ENCODE results near the gene SEPHS1. TPM values are rescaled to one million over a fixed set of nuclear protein-coding genes. Genes with fewer than 3 reads are reported as not detected.

SEPHS1 gene
- total and polyA plus RNA-seq, 8 donors: 33.3 to 134 (median 108) TPM

GRCh38 chr10:13395540-13395939 is 47.4 kb upstream of the SEPHS1 start:
- ATAC-seq (no peak), DNase-seq (no peak)
- Histone ChIP-seq H3K27ac (no peak overlapping the region), H3K9me3 (peaks cover 0 to 2% of the 10 kb centered on the region in 2 donors), H3K4me3 (no peak overlapping the region), H3K36me3 (no peaks in the 10 kb centered on the region), H3K27me3 (no peaks in the 10 kb centered on the region), H3K4me1 (no peaks in the 10 kb centered on the region)
- no peak for TF ChIP-seq CTCF (IDR thresholded peaks at IDR 0.05)
- intact Hi-C loops (cut with DNase I): no loop called here

- no peaks in the 10 kb centered on the region for H3K27me3 ChIP-seq
- no peak for ATAC-seq
- no peak for DNase-seq
- no peak overlapping the region for H3K27ac ChIP-seq
- no peak for TF ChIP-seq CTCF (IDR thresholded peaks at IDR 0.05)
- no peaks in the 10 kb centered on the region for H3K4me1 ChIP-seq
- no peaks in the 10 kb centered on the region for H3K9me3 ChIP-seq
- no peak overlapping the region for H3K4me3 ChIP-seq
- intact Hi-C loops (cut with DNase I): no loop called here
- H3K36me3 ChIP-seq: no peaks in the 10 kb centered on the region
These were observed 45.5 kb upstream of the SEPHS1 start for GRCh38 chr10:13393640-13394039.

- TF ChIP-seq CTCF (IDR thresholded peaks at IDR 0.05): no peak
- Histone ChIP-seq H3K27ac (no peak overlapping the region), H3K9me3 (no peaks in the 10 kb centered on the region), H3K4me3 (no peak overlapping the region), H3K36me3 (no peaks in the 10 kb centered on the region), H3K27me3 (no peaks in the 10 kb centered on the region), H3K4me1 (no peaks in the 10 kb centered on the region)
- DNase-seq (no peak), ATAC-seq (no peak)
- intact Hi-C loops (cut with DNase I): no loop called here
These were observed 44.6 kb upstream of the SEPHS1 start for GRCh38 chr10:13392701-13393100.

- Histone ChIP-seq H3K9me3 (no peaks in the 10 kb centered on the region), H3K4me1 (no peaks in the 10 kb centered on the region), H3K4me3 (no peak overlapping the region), H3K27ac (no peak overlapping the region), H3K36me3 (no peaks in the 10 kb centered on the region), H3K27me3 (no peaks in the 10 kb centered on the region)
- ATAC-seq: peak; percentile 41
- DNase-seq: peak in 1 of 4 donors; percentile 58
- intact Hi-C loops (cut with DNase I): no loop called here
- TF ChIP-seq CTCF (IDR thresholded peaks at IDR 0.05): no peak
These were observed 42.8 kb upstream of the SEPHS1 start for GRCh38 chr10:13390604-13391522.

- intact Hi-C loops (cut with DNase I): no loop called here
- no peak for TF ChIP-seq CTCF (IDR thresholded peaks at IDR 0.05)
- no peaks in the 10 kb centered on the region for H3K9me3 ChIP-seq
- no peaks in the 10 kb centered on the region for H3K36me3 ChIP-seq
- H3K27ac ChIP-seq: no peak overlapping the region
- no peak overlapping the region for H3K4me3 ChIP-seq
- DNase-seq (no peak), ATAC-seq (no peak)
- peaks cover 0 to 13% of the 10 kb centered on the region in 2 donors for H3K27me3 ChIP-seq
- H3K4me1 ChIP-seq: no peaks in the 10 kb centered on the region
These were observed 40.6 kb upstream of the SEPHS1 start for GRCh38 chr10:13388478-13389230.
